IPS-20b (cell line): Measurements from ENCODE around the gene NSUN5.
"Not testable (repeated sequence)": the region's sequence is repeated elsewhere in the genome, so short reads cannot be mapped to it uniquely, and the experiment has no call there.

Source experiments
- H3K27ac ChIP-seq: one replicate; pipeline ENCODE4 v1.5.1; 2013; ENCODE audit warnings: low read length
- H3K27me3 ChIP-seq: 2 replicates; pipeline ENCODE4 v1.6.1; 2013; ENCODE audit warnings: mild to moderate bottlenecking, low read length, inconsistent platforms; ENCODE audit not compliant: insufficient read depth
- H3K36me3 ChIP-seq: 2 replicates; pipeline ENCODE4 v1.6.1; 2013; ENCODE audit warnings: low read depth, mild to moderate bottlenecking, inconsistent platforms, low read length, moderate library complexity; ENCODE audit not compliant: insufficient read depth
- H3K4me1 ChIP-seq: 2 replicates; pipeline ENCODE4 v1.6.1; 2013; ENCODE audit warnings: mild to moderate bottlenecking, control low read depth, inconsistent platforms, low read length, moderate library complexity; ENCODE audit not compliant: insufficient read depth
- H3K4me3 ChIP-seq: 2 replicates; pipeline ENCODE4 v1.5.1; 2013; ENCODE audit warnings: mild to moderate bottlenecking, low read length, inconsistent platforms
- H3K9ac ChIP-seq: 2 replicates; pipeline ENCODE4 v1.6.1; 2013; ENCODE audit warnings: low read depth, mild to moderate bottlenecking, inconsistent platforms, low read length, moderate library complexity
- H3K9me3 ChIP-seq: 2 replicates; pipeline ENCODE4 v1.6.1; 2013; ENCODE audit warnings: mild to moderate bottlenecking, low read depth, low read length, inconsistent platforms; ENCODE audit not compliant: insufficient read depth

Gene NSUN5

DNA sequence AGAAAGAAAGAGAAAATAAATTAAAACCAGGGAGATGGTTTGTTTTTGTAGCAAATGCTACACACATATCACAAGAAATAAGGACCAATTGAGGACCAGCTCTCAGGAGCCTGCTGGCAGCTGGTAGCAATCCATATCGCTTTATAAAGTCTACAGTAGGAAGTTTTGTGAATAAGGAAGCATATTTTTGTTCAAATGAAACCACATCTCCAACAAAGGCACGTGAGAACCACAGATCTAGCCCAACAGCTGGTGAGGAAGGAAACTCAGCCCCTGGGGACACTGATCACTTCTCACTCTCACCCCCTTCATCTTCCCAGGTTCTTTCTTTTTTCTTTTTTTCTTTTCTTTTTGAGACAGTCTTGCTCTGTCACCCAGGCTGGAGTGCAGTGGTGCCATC lies 46.2 kb downstream of the NSUN5 start:
- not testable (repeated sequence) for H3K27ac ChIP-seq, H3K4me1 ChIP-seq, H3K9me3 ChIP-seq, H3K27me3 ChIP-seq, H3K4me3 ChIP-seq, H3K36me3 ChIP-seq, H3K9ac ChIP-seq
